Measurements from ENCODE around the gene SDK1. TPM values are rescaled to one million over a fixed set of nuclear protein-coding genes. Genes with fewer than 3 reads are reported as not detected.

Gene SDK1
- total RNA-seq, 2 experiments from 2014 or later = 0.20 to 0.25 TPM

GRCh38 chr7:3910054-3910453 is 609.0 kb downstream of the SDK1 start:
- no peak for DNase-seq
- ATAC-seq (ENCODE audit: low read depth) = no peak
- no peaks in the 10 kb centered on the region for H3K4me1 Mint-ChIP-seq
- H3K4me3 Mint-ChIP-seq = no peak overlapping the region
- no peak overlapping the region for H3K27ac Mint-ChIP-seq
- H3K9me3 Mint-ChIP-seq = peaks cover 2% of the 10 kb centered on the region
- no peaks in the 10 kb centered on the region for H3K27me3 Mint-ChIP-seq
- no peaks in the 10 kb centered on the region for H3K36me3 Mint-ChIP-seq
- POLR2A ChIA-PET = no interaction called here

- H3K4me3 Mint-ChIP-seq = no peak overlapping the region
- no peak for ATAC-seq (ENCODE audit: low read depth)
- H3K4me1 Mint-ChIP-seq = no peaks in the 10 kb centered on the region
- DNase-seq = no peak
- no peaks in the 10 kb centered on the region for H3K36me3 Mint-ChIP-seq
- POLR2A ChIA-PET = interaction anchor here (0.6 kb wide), 1 partner anchor 55 kb away, joined by 3 read pairs; no protein-coding TSS in a partner anchor
- no peaks in the 10 kb centered on the region for H3K27me3 Mint-ChIP-seq
- peaks cover 2% of the 10 kb centered on the region for H3K9me3 Mint-ChIP-seq
- no peak overlapping the region for H3K27ac Mint-ChIP-seq
Measured at GRCh38 chr7:3911685-3912084, 610.6 kb downstream of the SDK1 start.

- Mint-ChIP-seq H3K9me3 (peaks cover 2% of the 10 kb centered on the region), H3K4me1 (peaks cover under 1% of the 10 kb centered on the region), H3K27ac (no peak overlapping the region), H3K36me3 (no peaks in the 10 kb centered on the region), H3K27me3 (no peaks in the 10 kb centered on the region), H3K4me3 (no peak overlapping the region)
- POLR2A ChIA-PET = interaction anchor here (0.6 kb wide), 1 partner anchor 56 kb away, joined by 3 read pairs; no protein-coding TSS in a partner anchor
- DNase-seq (no peak), ATAC-seq (ENCODE audit: low read depth) (no peak)
Measured at GRCh38 chr7:3912291-3912690, 611.2 kb downstream of the SDK1 start.

- DNase-seq (no peak), ATAC-seq (ENCODE audit: low read depth) (no peak)
- peaks cover 4% of the 10 kb centered on the region for H3K9me3 Mint-ChIP-seq
- no peaks in the 10 kb centered on the region for H3K27me3 Mint-ChIP-seq
- peaks cover 5% of the 10 kb centered on the region for H3K4me1 Mint-ChIP-seq
- no peak overlapping the region for H3K27ac Mint-ChIP-seq
- POLR2A ChIA-PET = no interaction called here
- peaks cover 1% of the 10 kb centered on the region for H3K36me3 Mint-ChIP-seq
- no peak overlapping the region for H3K4me3 Mint-ChIP-seq
Measured at GRCh38 chr7:3914051-3914775, 613.2 kb downstream of the SDK1 start.

- DNase-seq (no peak), ATAC-seq (ENCODE audit: low read depth) (no peak)
- no peak overlapping the region for H3K4me3 Mint-ChIP-seq
- peaks cover 4% of the 10 kb centered on the region for H3K9me3 Mint-ChIP-seq
- POLR2A ChIA-PET = no interaction called here
- H3K27me3 Mint-ChIP-seq = no peaks in the 10 kb centered on the region
- H3K4me1 Mint-ChIP-seq = peaks cover 5% of the 10 kb centered on the region
- H3K36me3 Mint-ChIP-seq = peaks cover 1% of the 10 kb centered on the region
- H3K27ac Mint-ChIP-seq = no peak overlapping the region
Measured at GRCh38 chr7:3915337-3915878, 614.4 kb downstream of the SDK1 start.

- peaks cover 1% of the 10 kb centered on the region for H3K36me3 Mint-ChIP-seq
- ATAC-seq (ENCODE audit: low read depth) (no peak), DNase-seq (no peak)
- H3K4me1 Mint-ChIP-seq = peaks cover 5% of the 10 kb centered on the region
- POLR2A ChIA-PET = no interaction called here
- no peak overlapping the region for H3K27ac Mint-ChIP-seq
- no peaks in the 10 kb centered on the region for H3K27me3 Mint-ChIP-seq
- H3K4me3 Mint-ChIP-seq = no peak overlapping the region
- peaks cover 4% of the 10 kb centered on the region for H3K9me3 Mint-ChIP-seq
Measured at GRCh38 chr7:3916146-3916545, 615.1 kb downstream of the SDK1 start.

- Mint-ChIP-seq H3K27me3 (peaks cover under 1% of the 10 kb centered on the region), H3K4me1 (peaks cover 5% of the 10 kb centered on the region), H3K27ac (no peak overlapping the region), H3K36me3 (peaks cover 1% of the 10 kb centered on the region), H3K4me3 (no peak overlapping the region), H3K9me3 (peaks cover 4% of the 10 kb centered on the region)
- POLR2A ChIA-PET = no interaction called here
- ATAC-seq (ENCODE audit: low read depth) (no peak), DNase-seq (no peak)
Measured at GRCh38 chr7:3917436-3917835, 616.4 kb downstream of the SDK1 start.

GRCh38 chr7:3918576-3918975 is 617.5 kb downstream of the SDK1 start:
- ATAC-seq (ENCODE audit: low read depth) (no peak), DNase-seq (no peak)
- Mint-ChIP-seq H3K27me3 (peaks cover 7% of the 10 kb centered on the region), H3K4me1 (peaks cover 5% of the 10 kb centered on the region), H3K4me3 (peak overlapping the region; percentile 33), H3K27ac (peak overlapping the region; percentile 63), H3K36me3 (peaks cover 1% of the 10 kb centered on the region), H3K9me3 (peaks cover 4% of the 10 kb centered on the region)
- POLR2A ChIA-PET = no interaction called here

GRCh38 chr7:3922175-3922635 is 621.2 kb downstream of the SDK1 start:
- POLR2A ChIA-PET = no interaction called here
- Mint-ChIP-seq H3K4me3 (no peak overlapping the region), H3K4me1 (peaks cover 5% of the 10 kb centered on the region), H3K9me3 (peaks cover 3% of the 10 kb centered on the region), H3K27ac (no peak overlapping the region), H3K36me3 (peaks cover 1% of the 10 kb centered on the region), H3K27me3 (peaks cover 7% of the 10 kb centered on the region)
- no peak for ATAC-seq (ENCODE audit: low read depth)
- DNase-seq = no peak

- ATAC-seq (ENCODE audit: low read depth) (no peak), DNase-seq (no peak)
- peaks cover 1% of the 10 kb centered on the region for H3K36me3 Mint-ChIP-seq
- peaks cover 3% of the 10 kb centered on the region for H3K9me3 Mint-ChIP-seq
- peaks cover 3% of the 10 kb centered on the region for H3K4me1 Mint-ChIP-seq
- POLR2A ChIA-PET = no interaction called here
- H3K4me3 Mint-ChIP-seq = no peak overlapping the region
- H3K27ac Mint-ChIP-seq = no peak overlapping the region
- peaks cover 7% of the 10 kb centered on the region for H3K27me3 Mint-ChIP-seq
Measured at GRCh38 chr7:3923307-3923918, 622.4 kb downstream of the SDK1 start.

- DNase-seq (no peak), ATAC-seq (ENCODE audit: low read depth) (no peak)
- Mint-ChIP-seq H3K36me3 (no peaks in the 10 kb centered on the region), H3K9me3 (no peaks in the 10 kb centered on the region), H3K4me3 (no peak overlapping the region), H3K27me3 (peaks cover 7% of the 10 kb centered on the region), H3K4me1 (no peaks in the 10 kb centered on the region), H3K27ac (no peak overlapping the region)
- POLR2A ChIA-PET = no interaction called here
Measured at GRCh38 chr7:3924277-3924676, 623.2 kb downstream of the SDK1 start.

GRCh38 chr7:3927446-3928110 is 626.5 kb downstream of the SDK1 start:
- POLR2A ChIA-PET = no interaction called here
- H3K27ac Mint-ChIP-seq = no peak overlapping the region
- no peaks in the 10 kb centered on the region for H3K4me1 Mint-ChIP-seq
- no peak for ATAC-seq (ENCODE audit: low read depth)
- peaks cover 8% of the 10 kb centered on the region for H3K27me3 Mint-ChIP-seq
- no peak for DNase-seq
- H3K9me3 Mint-ChIP-seq = no peaks in the 10 kb centered on the region
- no peaks in the 10 kb centered on the region for H3K36me3 Mint-ChIP-seq
- H3K4me3 Mint-ChIP-seq = no peak overlapping the region

GRCh38 chr7:3928727-3929515 is 627.9 kb downstream of the SDK1 start:
- peaks cover 2% of the 10 kb centered on the region for H3K27me3 Mint-ChIP-seq
- DNase-seq (no peak), ATAC-seq (ENCODE audit: low read depth) (no peak)
- POLR2A ChIA-PET = no interaction called here
- no peaks in the 10 kb centered on the region for H3K36me3 Mint-ChIP-seq
- H3K9me3 Mint-ChIP-seq = no peaks in the 10 kb centered on the region
- H3K4me1 Mint-ChIP-seq = no peaks in the 10 kb centered on the region
- H3K27ac Mint-ChIP-seq = no peak overlapping the region
- H3K4me3 Mint-ChIP-seq = no peak overlapping the region

Data from activated naive CD8-positive, alpha-beta T cell treated with anti-CD3 and anti-CD28 coated beads, Interleukin-2, amount 10 ng/mL, durations not matched to agents 7 days and 5 days (primary cell).